HG03159 (cell line): ENCODE data around the gene ABLIM2.

ENCODE experiments used
- ATAC-seq: cut with Tn5 transposase; IDR thresholded peaks from one replicate; pipeline ENCODE4 v1.9.1; 2021; ENCODE audit warnings: mild to moderate bottlenecking, moderate library complexity; ENCODE audit not compliant: unreplicated experiment

ABLIM2 gene

GRCh38 chr4:8194306-8195242 is 36.0 kb upstream of the ABLIM2 start:
- no peak for ATAC-seq

DNA sequence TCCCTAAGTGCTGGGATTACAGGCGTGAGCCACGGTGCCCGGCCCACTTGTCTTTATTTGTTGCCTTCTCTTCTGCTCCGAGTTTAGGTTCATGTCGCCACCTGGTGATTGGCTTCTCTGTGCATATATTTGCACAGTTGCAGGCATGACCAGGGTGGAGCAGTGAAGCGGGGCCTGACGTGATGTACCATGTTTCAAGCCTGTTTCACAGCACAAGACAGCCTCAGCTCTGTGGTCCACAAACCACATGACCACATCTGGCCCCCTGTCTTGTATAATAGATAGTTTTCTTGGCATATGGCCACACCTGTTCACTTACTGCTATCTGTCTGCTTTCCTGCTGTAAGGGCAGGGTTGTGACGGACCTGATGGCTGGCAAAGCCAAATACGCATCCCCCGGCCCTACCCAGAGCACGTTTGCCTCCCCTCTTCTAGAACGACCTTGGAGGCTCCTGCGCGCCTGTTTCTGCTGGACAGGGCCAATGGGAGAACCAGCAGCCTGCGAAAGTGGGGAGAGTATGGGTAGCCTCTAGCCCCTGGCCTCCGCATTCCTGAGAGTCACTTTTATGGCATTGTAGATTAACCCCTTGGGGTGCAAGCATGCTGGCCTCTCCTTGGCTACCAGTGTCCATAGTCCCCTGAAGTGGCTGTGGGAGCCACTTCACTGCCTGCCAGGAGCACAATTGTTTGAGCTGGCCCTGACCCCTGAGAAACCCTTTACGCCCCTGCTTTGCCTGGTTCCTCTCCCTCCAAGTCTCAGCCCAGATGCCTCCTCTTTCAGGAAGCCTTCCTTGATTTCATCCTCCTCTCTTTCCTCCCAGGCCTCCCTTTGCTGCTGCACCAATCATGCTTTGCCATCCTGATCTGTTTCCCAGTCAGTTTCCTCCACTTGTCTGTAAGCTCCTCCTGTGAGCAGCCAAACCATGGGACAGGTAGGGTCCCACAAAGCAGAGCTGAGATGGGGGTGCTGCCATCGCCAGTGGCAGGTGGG is 34.4 kb upstream of the ABLIM2 start:
- ATAC-seq, result peak; percentile 81

GRCh38 chr4:8191136-8191747 is 32.6 kb upstream of the ABLIM2 start:
- ATAC-seq, result no peak

GRCh38 chr4:8189551-8190466 is 31.2 kb upstream of the ABLIM2 start:
- no peak for ATAC-seq

DNA sequence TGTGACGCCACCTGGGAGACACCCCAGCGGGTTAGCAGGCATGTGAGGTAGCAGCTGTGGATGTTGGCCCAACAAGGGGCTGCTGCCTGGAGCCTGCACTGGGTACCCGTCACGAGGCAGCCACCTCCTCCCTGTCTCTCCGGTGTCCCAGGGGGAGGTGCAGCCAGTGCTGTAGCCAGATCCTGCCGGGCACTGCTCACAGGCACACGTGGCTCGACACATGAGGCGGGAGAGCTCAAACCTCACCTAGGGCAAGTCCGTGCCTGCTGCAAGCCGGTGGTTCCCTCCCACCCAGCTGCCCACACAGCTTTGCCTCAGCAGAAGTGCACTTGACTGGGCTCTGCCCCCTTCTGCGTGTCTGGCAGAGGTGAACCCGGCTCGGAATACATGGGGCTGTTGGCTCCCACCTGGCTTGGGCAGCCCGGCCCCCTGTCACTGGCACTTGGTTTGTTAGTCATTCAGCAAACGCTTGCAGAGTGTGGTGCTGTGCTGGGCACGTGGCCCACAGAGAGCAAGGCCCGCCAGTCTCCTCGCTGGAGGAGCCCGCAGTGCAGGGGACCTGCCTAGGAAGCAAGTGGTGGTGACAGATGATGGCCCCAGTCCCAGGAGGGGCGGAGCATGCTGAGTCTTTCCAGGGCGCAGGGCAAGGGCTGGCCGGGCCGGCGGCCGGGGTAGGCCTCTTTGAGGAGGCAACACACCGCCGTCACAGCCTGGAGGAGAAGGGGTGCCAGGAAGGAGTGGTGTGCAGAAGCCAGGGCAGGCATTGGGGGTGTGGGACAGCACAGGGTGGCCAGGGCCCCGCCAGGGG is 30.3 kb upstream of the ABLIM2 start:
- no peak for ATAC-seq

- no peak for ATAC-seq
Measured at GRCh38 chr4:8188085-8188484, 29.5 kb upstream of the ABLIM2 start.

DNA sequence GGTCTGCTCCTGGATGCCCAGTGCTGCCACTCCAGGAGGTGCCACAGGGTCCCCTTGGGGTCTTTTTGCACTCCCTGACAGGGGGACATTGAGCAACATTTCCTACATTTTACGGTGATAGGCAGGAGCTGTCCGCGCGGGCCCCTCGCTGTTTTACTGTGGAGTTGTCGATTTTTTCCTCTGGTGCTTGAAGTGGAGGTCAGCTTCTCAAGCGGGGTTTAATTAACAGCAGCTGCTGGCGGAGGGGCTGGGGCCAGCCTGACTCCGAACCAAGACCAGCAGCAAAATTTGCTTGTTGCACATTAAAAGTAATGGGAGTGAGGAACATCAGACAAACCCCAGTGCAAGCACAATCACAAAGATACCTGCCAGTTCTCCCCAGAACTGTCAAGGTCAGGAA is 27.3 kb upstream of the ABLIM2 start:
- ATAC-seq, result no peak

DNA sequence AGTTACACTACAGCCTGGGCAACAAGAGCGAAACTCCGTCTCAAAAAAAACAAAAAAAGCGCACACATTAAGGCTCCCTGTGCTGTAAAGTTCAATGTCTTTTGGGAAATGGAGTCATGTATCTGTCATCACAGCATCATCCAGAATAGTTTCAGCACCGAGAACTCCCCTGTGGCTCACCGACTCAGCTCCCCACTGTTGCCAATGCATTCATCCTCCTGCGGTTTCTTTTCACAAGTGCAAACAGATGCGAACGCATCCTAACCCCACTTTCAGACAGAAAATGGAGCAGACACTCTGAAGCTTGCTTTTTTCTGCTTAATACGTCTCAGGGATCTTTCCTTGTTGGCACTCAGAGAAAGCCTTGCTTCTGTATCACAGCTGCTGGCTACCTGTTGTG is 26.7 kb upstream of the ABLIM2 start:
- ATAC-seq, result no peak

DNA sequence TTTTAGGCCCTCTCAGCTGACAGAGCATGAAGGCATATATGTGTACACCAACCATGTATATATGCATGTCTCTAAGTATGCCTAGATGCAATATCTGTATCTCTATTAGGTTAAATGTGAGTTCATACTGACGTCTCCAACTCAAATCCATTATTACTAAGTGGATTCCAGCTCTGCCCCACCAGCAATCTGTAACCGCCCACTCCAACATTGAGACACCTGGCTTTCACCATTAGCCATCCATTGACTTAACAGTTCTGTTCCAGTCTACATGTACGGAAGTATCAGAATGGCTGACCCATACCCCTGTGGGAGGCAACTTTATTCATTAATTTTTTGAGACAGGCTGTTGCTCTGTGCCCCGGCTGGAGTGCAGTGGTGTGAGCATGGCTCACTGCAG is 25.4 kb upstream of the ABLIM2 start:
- ATAC-seq, result no peak

- ATAC-seq, result no peak
Measured at GRCh38 chr4:8182858-8183725, 24.5 kb upstream of the ABLIM2 start.

DNA sequence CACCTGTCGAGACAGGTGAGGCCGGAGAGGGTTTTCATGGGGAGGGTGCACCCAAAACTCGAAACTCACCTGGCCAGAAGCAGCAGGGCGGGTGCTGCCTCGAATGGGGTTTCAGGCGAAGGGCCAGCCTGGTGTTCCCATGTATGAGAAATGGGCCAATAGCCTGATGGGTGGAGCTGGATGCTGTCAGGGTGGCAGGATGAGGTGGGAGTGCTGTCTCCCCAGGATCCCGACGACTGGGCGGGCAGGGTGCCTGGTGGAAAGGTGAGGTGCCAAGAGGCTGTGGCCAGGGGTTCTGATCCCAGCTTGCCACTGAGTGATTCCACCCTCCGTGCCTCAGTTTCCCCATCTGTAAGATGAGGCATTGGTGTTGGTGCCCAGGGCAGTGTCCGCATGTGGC is 23.7 kb upstream of the ABLIM2 start:
- ATAC-seq, result no peak

GRCh38 chr4:8181844-8182243 is 23.2 kb upstream of the ABLIM2 start:
- no peak for ATAC-seq

GRCh38 chr4:8181119-8181518 is 22.5 kb upstream of the ABLIM2 start:
- ATAC-seq, result no peak

DNA sequence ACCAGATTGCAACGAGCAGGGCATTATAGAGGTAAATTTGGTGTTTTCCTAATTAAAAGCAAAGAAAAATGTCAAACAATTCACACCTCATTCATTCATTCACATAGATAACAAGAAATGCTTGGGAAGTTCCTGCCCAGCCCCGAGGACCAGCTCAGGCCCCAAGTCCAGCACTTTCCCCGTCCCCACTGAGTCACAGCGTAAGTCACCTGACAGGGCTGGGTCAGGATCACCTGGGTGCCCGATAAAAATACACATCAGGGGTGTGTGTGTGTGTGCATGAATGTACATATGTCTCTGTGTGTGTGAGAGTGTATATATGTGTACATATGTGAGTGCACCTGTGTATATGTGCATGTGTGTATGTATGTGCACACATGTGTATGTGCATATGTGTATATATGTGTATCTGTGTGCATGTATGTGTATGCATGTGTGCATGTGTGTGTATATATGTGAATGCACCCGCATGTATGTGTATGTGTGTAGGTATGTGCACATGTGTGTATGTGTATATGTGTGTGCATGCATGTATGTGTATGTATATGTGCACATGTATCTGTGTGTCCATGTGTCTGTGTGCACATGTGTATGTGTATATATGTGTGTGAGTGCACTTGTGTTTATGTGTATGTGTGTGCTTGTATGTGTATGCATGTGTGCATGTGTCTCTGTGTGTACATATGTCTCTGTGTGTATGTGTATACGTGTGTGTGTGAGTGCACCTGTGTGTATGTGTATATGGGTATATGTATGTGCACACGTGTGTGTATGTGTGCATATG is 21.9 kb upstream of the ABLIM2 start:
- ATAC-seq, result no peak

DNA sequence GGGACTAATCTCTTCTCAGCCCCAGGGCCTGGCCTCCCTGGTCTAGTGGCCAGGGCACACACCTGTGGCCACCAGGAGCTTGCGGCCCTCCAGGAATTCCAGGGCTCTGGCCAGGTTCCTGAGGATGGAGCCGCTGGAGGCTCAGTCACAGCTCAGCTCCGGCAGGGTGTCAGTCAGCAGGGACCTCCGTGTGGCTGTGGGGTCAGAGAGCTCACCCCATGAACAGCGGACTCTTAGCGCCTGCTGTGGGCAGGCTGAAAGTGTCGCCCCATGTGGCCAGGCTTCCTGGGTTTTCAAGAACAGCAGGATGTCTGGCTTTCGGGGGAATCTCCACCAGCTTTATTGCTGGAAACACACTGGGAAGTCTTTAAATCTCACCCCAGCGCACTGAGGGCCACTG is 21.2 kb upstream of the ABLIM2 start:
- no peak for ATAC-seq

DNA sequence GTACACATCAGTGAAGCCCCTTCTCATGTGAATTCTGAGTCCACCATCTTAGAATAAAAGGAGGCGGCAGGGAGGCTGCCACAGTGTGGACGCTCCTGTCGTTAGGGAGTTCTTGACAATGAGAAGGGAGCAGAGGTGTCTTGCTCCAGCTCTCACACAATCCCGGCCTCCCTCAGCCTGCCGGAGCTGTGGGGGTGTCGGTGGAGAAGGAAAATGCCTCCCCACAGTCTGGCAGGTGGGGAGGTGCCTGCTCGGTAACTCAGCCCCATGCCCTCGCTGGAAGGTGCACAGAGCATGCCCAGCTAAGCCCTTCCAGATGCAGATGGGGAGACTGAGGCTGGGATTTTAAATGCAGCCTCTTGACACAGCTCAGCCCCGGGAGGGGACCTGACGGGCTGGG is 20.5 kb upstream of the ABLIM2 start:
- ATAC-seq, result no peak

GRCh38 chr4:8177956-8178355 is 19.3 kb upstream of the ABLIM2 start:
- no peak for ATAC-seq

- no peak for ATAC-seq
Measured at GRCh38 chr4:8177552-8177951, 18.9 kb upstream of the ABLIM2 start.
